PC-3 (cell line): Measurements from ENCODE around the gene ATF6. TPM values are rescaled to one million over a fixed set of nuclear protein-coding genes. Genes with fewer than 3 reads are reported as not detected.

Experiments used
- ATAC-seq: fragments of 200-7000 bp; cut with Tn5 transposase; 2 replicates; pipeline ENCODE4 v1.9.1; 2020; ENCODE audit warnings: mild to moderate bottlenecking, moderate library complexity
- BruUV-seq: library from RNA; stranded (reverse); fragments of 400-500 nt; replicated peaks from 2 replicates; lab custom pipeline; 2021; lab: Mats Ljungman, UMichigan
- CTCF ChIA-PET: fragments of 300-600 bp; sonication (Branson Sonifier 250); formaldehyde crosslinking; loops from one replicate; lab custom pipeline; 2022; ENCODE audit warnings: antibody characterized with exemption; lab: Charles Lee
- POLR2A ChIA-PET: fragments of 300-600 bp; sonication (Branson Sonifier 250); formaldehyde crosslinking; loops from one replicate; lab custom pipeline; 2022; ENCODE audit warnings: antibody characterized with exemption; ENCODE audit not compliant: unreplicated experiment; lab: Charles Lee
- DNase-seq: peaks from one replicate; pipeline ENCODE4 v3.0.0-alpha.2; 2015
- H2AFZ ChIP-seq: fragments of 300-600 bp; sonication (generic); 2 replicates; pipeline ENCODE4 v1.6.0; 2016; ENCODE audit warnings: antibody characterized with exemption, low read length
- H3F3A ChIP-seq: fragments of 300-600 bp; sonication (generic); one replicate; pipeline ENCODE4 v1.6.0; 2017; ENCODE audit warnings: antibody characterized with exemption, low read length, control low read depth, mild to moderate bottlenecking; ENCODE audit not compliant: unreplicated experiment
- H3K27ac ChIP-seq: fragments of 300-600 bp; sonication (generic); 2 replicates; pipeline ENCODE4 v1.5.1; 2016; ENCODE audit warnings: mild to moderate bottlenecking, low read length
- H3K27me3 ChIP-seq: fragments of 300-600 bp; sonication (generic); 2 replicates; pipeline ENCODE4 v1.6.1; 2016; ENCODE audit warnings: low read length, mixed read lengths
- H3K36me3 ChIP-seq: fragments of 300-600 bp; sonication (generic); 2 replicates; pipeline ENCODE4 v1.6.1; 2016; ENCODE audit warnings: low read depth, mixed run types, low read length, mixed read lengths
- H3K4me1 ChIP-seq: fragments of 300-600 bp; sonication (generic); 2 replicates; pipeline ENCODE4 v1.5.1; 2016; ENCODE audit warnings: low read length; ENCODE audit not compliant: insufficient read depth
- H3K4me2 ChIP-seq: fragments of 300-600 bp; sonication (generic); 2 replicates; pipeline ENCODE4 v1.6.0; 2016; ENCODE audit warnings: low read length
- H3K4me3 ChIP-seq: fragments of 300-600 bp; sonication (generic); 2 replicates; pipeline ENCODE4 v1.5.1; 2016; ENCODE audit warnings: mild to moderate bottlenecking, low read length, mixed read lengths
- H3K79me2 ChIP-seq: fragments of 300-600 bp; sonication (generic); 2 replicates; pipeline ENCODE4 v1.6.1; 2017; ENCODE audit warnings: low read length, mixed read lengths
- H3K9ac ChIP-seq: fragments of 300-600 bp; sonication (generic); 2 replicates; pipeline ENCODE4 v1.6.0; 2016; ENCODE audit warnings: mild to moderate bottlenecking, low read length
- H3K9me2 ChIP-seq: fragments of 300-600 bp; sonication (generic); replicated peaks from 2 replicates; pipeline ENCODE4 v1.6.1; 2016; ENCODE audit warnings: mixed run types, low read length, mixed read lengths
- H3K9me3 ChIP-seq: fragments of 300-600 bp; sonication (generic); 2 replicates; pipeline ENCODE4 v1.6.1; 2016; ENCODE audit warnings: low read length, mixed read lengths
- H4K20me1 ChIP-seq: fragments of 300-600 bp; sonication (generic); 2 replicates; pipeline ENCODE4 v1.6.1; 2016; ENCODE audit warnings: low read length, mixed read lengths
- EZH2 ChIP-seq: fragments of 300-600 bp; sonication (generic); IDR thresholded peaks from one replicate; pipeline ENCODE4 v1.6.1; 2017; ENCODE audit warnings: antibody characterized with exemption, mild to moderate bottlenecking, low read length; ENCODE audit not compliant: unreplicated experiment
- EZH2phosphoT487 ChIP-seq: fragments of 300-600 bp; sonication (generic); IDR thresholded peaks from 2 replicates; pipeline ENCODE4 v1.6.1; 2018; ENCODE audit warnings: mild to moderate bottlenecking, antibody characterized with exemption, low read length, borderline replicate concordance
- intact Hi-C: fragments of 100-400 bp; cut with micrococcal nuclease; formaldehyde crosslinking; loops from 2 replicates; pipeline ENCODE4 v1.9.0; 2023
- total RNA-seq: library from RNA; depleted of rRNA; stranded (reverse); fragments of >200 nt; gene quantifications from 2 replicates; pipeline ENCODE4 v1.2.3, GENCODE V29; 2014
- TF ChIP-seq, protein P1 (sequence below): fragments of 300-600 bp; sonication (generic); conservative IDR thresholded peaks from 2 replicates; pipeline ENCODE4 v1.5.1; 2017; ENCODE audit warnings: antibody characterized with exemption, low read depth, mild to moderate bottlenecking, low read length

Gene ATF6
- total RNA-seq, 1 experiment from 2014 or later, result 19.7 TPM

DNA sequence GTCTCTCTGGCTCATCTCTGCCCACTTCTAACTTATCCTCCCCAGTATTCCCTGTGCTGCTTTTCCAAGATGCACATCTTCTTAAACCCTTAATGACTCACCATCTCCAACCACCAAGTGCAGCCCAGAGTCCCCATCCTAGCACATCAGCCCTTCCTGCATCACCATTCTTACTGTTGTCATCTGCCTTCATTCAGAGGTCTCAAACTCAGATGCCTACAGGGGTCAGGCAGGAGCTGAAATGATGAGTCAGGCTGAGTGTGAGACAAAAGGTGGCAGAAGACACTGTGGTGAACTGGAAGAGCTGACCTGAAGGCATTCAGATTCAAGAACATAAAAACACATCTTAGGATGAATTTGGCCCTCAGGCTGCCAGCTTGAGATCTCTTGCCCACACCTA lies 223.0 kb downstream of the ATF6 start:
- H3K9me3 ChIP-seq, result no peaks in the 10 kb centered on the region
- no peaks in the 10 kb centered on the region for H3K9me2 ChIP-seq
- BruUV-seq, result no TSS peak
- TF ChIP-seq EZH2 (no peak), EZH2phosphoT487 (no peak)
- TF ChIP-seq, protein P1, sequence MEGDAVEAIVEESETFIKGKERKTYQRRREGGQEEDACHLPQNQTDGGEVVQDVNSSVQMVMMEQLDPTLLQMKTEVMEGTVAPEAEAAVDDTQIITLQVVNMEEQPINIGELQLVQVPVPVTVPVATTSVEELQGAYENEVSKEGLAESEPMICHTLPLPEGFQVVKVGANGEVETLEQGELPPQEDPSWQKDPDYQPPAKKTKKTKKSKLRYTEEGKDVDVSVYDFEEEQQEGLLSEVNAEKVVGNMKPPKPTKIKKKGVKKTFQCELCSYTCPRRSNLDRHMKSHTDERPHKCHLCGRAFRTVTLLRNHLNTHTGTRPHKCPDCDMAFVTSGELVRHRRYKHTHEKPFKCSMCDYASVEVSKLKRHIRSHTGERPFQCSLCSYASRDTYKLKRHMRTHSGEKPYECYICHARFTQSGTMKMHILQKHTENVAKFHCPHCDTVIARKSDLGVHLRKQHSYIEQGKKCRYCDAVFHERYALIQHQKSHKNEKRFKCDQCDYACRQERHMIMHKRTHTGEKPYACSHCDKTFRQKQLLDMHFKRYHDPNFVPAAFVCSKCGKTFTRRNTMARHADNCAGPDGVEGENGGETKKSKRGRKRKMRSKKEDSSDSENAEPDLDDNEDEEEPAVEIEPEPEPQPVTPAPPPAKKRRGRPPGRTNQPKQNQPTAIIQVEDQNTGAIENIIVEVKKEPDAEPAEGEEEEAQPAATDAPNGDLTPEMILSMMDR, result peak; percentile 29; the same call in 1 of the 2 replicates
- no peaks in the 10 kb centered on the region for H3K36me3 ChIP-seq
- H3K4me3 ChIP-seq, result no peak overlapping the region
- no peaks in the 10 kb centered on the region for H3F3A ChIP-seq
- ATAC-seq, result peak; percentile 65
- no peak overlapping the region for H3K9ac ChIP-seq
- no peak overlapping the region for H3K27ac ChIP-seq
- H3K4me1 ChIP-seq, result no peaks in the 10 kb centered on the region
- no peaks in the 10 kb centered on the region for H4K20me1 ChIP-seq
- no peak overlapping the region for H2AFZ ChIP-seq
- CTCF ChIA-PET, result no interaction called here
- no peak overlapping the region for H3K4me2 ChIP-seq
- POLR2A ChIA-PET, result no interaction called here
- DNase-seq, result peak; percentile 45
- intact Hi-C loops, result no loop called here
- no peaks in the 10 kb centered on the region for H3K79me2 ChIP-seq
- no peaks in the 10 kb centered on the region for H3K27me3 ChIP-seq

GRCh38 chr1:161989786-161990185 lies 223.7 kb downstream of the ATF6 start:
- BruUV-seq, result no TSS peak
- TF ChIP-seq EZH2phosphoT487 (no peak), EZH2 (no peak)
- TF ChIP-seq, protein P1, result no peak

DNA sequence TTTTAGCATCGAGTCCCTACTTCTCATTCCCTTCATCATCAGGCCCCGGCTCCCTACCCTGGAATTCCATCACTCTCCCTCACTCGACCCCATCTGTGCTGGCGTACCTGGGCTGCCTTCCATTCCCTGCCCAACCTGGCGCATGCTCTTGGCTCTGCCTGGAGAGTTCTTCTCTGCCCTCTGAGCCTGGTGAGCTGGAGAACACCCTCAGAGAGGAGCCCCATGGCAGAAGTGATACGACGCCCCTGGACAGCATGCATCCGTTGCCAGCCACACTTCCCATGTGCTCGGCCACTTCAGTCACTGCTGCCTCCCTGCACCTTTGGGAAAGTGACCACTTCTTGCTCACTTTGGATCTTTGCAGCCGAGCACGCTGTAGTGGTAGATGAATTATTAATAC lies 227.5 kb downstream of the ATF6 start:
- H3K27me3 ChIP-seq, result no peaks in the 10 kb centered on the region
- no peaks in the 10 kb centered on the region for H3K79me2 ChIP-seq
- BruUV-seq, result no TSS peak
- no peak overlapping the region for H2AFZ ChIP-seq
- H3K4me2 ChIP-seq, result no peak overlapping the region
- no peaks in the 10 kb centered on the region for H3K9me3 ChIP-seq
- DNase-seq (no peak), ATAC-seq (no peak)
- H3K9me2 ChIP-seq, result no peaks in the 10 kb centered on the region
- no peak for TF ChIP-seq EZH2
- TF ChIP-seq EZH2phosphoT487, result no peak
- TF ChIP-seq, protein P1, result no peak
- intact Hi-C loops, result no loop called here
- peaks cover 1% of the 10 kb centered on the region; the same call in 1 of the 2 replicates for H3K4me1 ChIP-seq
- POLR2A ChIA-PET, result no interaction called here
- H4K20me1 ChIP-seq, result no peaks in the 10 kb centered on the region
- H3K36me3 ChIP-seq, result no peaks in the 10 kb centered on the region
- H3K9ac ChIP-seq, result no peak overlapping the region
- no peak overlapping the region for H3K27ac ChIP-seq
- H3K4me3 ChIP-seq, result no peak overlapping the region
- CTCF ChIA-PET, result no interaction called here
- no peaks in the 10 kb centered on the region for H3F3A ChIP-seq

More at GRCh38 chr1:161989786-161990185, 223.7 kb downstream of the ATF6 start:
- DNase-seq, result no peak
- no peak overlapping the region for H2AFZ ChIP-seq
- no peaks in the 10 kb centered on the region for H3K4me1 ChIP-seq
- no peak overlapping the region for H3K4me2 ChIP-seq
- ATAC-seq, result no peak
- ChIA-PET CTCF (no interaction called here), POLR2A (no interaction called here)
- no peak overlapping the region for H3K9ac ChIP-seq
- H3K4me3 ChIP-seq, result no peak overlapping the region
- H3K36me3 ChIP-seq, result no peaks in the 10 kb centered on the region
- intact Hi-C loops, result no loop called here
- no peaks in the 10 kb centered on the region for H4K20me1 ChIP-seq
- H3K27ac ChIP-seq, result no peak overlapping the region
- no peaks in the 10 kb centered on the region for H3K79me2 ChIP-seq
- H3K9me3 ChIP-seq, result no peaks in the 10 kb centered on the region
- H3K27me3 ChIP-seq, result no peaks in the 10 kb centered on the region
- no peaks in the 10 kb centered on the region for H3F3A ChIP-seq
- H3K9me2 ChIP-seq, result no peaks in the 10 kb centered on the region
